Activated CD4-positive, alpha-beta T cell treated with anti-CD3 and anti-CD28 coated beads for 4 hours (primary cell): Measurements from ENCODE around the gene NINL.
"Not testable (repeated sequence)": the region's sequence is repeated elsewhere in the genome, so short reads cannot be mapped to it uniquely, and the experiment has no call there.

Source experiments
- DNase-seq, 2 donors: peaks; one replicate each; pipeline ENCODE4 v3.0.0-alpha.2; 2020

Gene NINL

GRCh38 chr20:25529295-25529951, 55.9 kb downstream of the NINL start:
- DNase-seq, result no peak

- no peak for DNase-seq
These were observed 57.4 kb downstream of the NINL start for GRCh38 chr20:25527949-25528348.

GRCh38 chr20:25526446-25526845, 58.9 kb downstream of the NINL start:
- no peak for DNase-seq

GRCh38 chr20:25525867-25526266, 59.5 kb downstream of the NINL start:
- no peak for DNase-seq

- no peak for DNase-seq
These were observed 60.0 kb downstream of the NINL start for GRCh38 chr20:25525295-25525694.

- no peak for DNase-seq
These were observed 63.9 kb downstream of the NINL start for GRCh38 chr20:25521382-25521781.

GRCh38 chr20:25517124-25517523, 68.2 kb downstream of the NINL start:
- no peak for DNase-seq

GRCh38 chr20:25514747-25515340, 70.5 kb downstream of the NINL start:
- no peak for DNase-seq

- no peak for DNase-seq
These were observed 71.1 kb downstream of the NINL start for GRCh38 chr20:25514195-25514594.

- no peak for DNase-seq
These were observed 72.6 kb downstream of the NINL start for GRCh38 chr20:25512709-25513108.

GRCh38 chr20:25511183-25511582, 74.1 kb downstream of the NINL start:
- DNase-seq, result no peak

- DNase-seq, result no peak
These were observed 74.6 kb downstream of the NINL start for GRCh38 chr20:25510721-25511120.

- no peak for DNase-seq
These were observed 75.1 kb downstream of the NINL start for GRCh38 chr20:25510202-25510601.

GRCh38 chr20:25509084-25509483, 76.2 kb downstream of the NINL start:
- DNase-seq, result no peak

GRCh38 chr20:25508083-25508770, 77.1 kb downstream of the NINL start:
- no peak for DNase-seq

GRCh38 chr20:25507385-25508082, 77.8 kb downstream of the NINL start:
- no peak for DNase-seq

- no peak for DNase-seq
These were observed 80.8 kb downstream of the NINL start for GRCh38 chr20:25504366-25505135.

- DNase-seq, result no peak
These were observed 81.4 kb downstream of the NINL start for GRCh38 chr20:25503936-25504335.

GRCh38 chr20:25503051-25503639, 82.2 kb downstream of the NINL start:
- DNase-seq, result not testable (repeated sequence)

- DNase-seq, result no peak
These were observed 84.4 kb downstream of the NINL start for GRCh38 chr20:25500880-25501351.

- DNase-seq, result no peak
These were observed 85.4 kb downstream of the NINL start for GRCh38 chr20:25499855-25500434.

- no peak for DNase-seq
These were observed 86.3 kb downstream of the NINL start for GRCh38 chr20:25499031-25499430.
